HepG2 (cell line): ENCODE data around the gene RALB. TPM values are rescaled to one million over a fixed set of nuclear protein-coding genes. Genes with fewer than 3 reads are reported as not detected.

Experiments
- CAMTA2 ChIP-seq: sonication (generic); formaldehyde crosslinking; IDR thresholded peaks from 2 replicates; pipeline ENCODE4 v1.4.0; 2020; ENCODE audit warnings: mild to moderate bottlenecking, missing genetic modification reagents, borderline replicate concordance
- EED ChIP-seq: sonication (generic); formaldehyde crosslinking; IDR thresholded peaks from 2 replicates; pipeline ENCODE4 v1.5.0; 2020; ENCODE audit warnings: mild to moderate bottlenecking, missing genetic modification reagents
- HNRNPH1 ChIP-seq: fragments of 200-400 bp; formaldehyde crosslinking; optimal IDR thresholded peaks from 2 replicates; pipeline ENCODE3; 2017; ENCODE audit warnings: mild to moderate bottlenecking, low read depth, low read length
- HNRNPL ChIP-seq: fragments of 200-400 bp; formaldehyde crosslinking; IDR thresholded peaks from 2 replicates; pipeline ENCODE4 v1.6.1; 2017; ENCODE audit warnings: mild to moderate bottlenecking, low read depth, low read length
- RXRB ChIP-seq: IDR thresholded peaks from 2 replicates; pipeline ENCODE4 v1.6.1; 2016; ENCODE audit warnings: borderline replicate concordance, missing genetic modification reagents, missing compliant biosample characterization
- SNAPC4 ChIP-seq: sonication (generic); formaldehyde crosslinking; IDR thresholded peaks from 2 replicates; pipeline ENCODE4 v1.4.0; 2020; ENCODE audit warnings: mild to moderate bottlenecking, missing genetic modification reagents
- TEAD2 ChIP-seq: sonication (generic); formaldehyde crosslinking; IDR thresholded peaks from 2 replicates; pipeline ENCODE4 v1.9.0; 2021; ENCODE audit warnings: missing genetic modification reagents
- THAP11 ChIP-seq: IDR thresholded peaks from 2 replicates; pipeline ENCODE4 v1.6.1; 2016; ENCODE audit warnings: missing biosample characterization, missing genetic modification reagents
- TSC22D2 ChIP-seq: sonication (generic); formaldehyde crosslinking; IDR thresholded peaks from 2 replicates; pipeline ENCODE4 v1.5.1; 2020; ENCODE audit warnings: missing genetic modification reagents, mild to moderate bottlenecking, borderline replicate concordance
- ZNF329 ChIP-seq: sonication (generic); formaldehyde crosslinking; IDR thresholded peaks from 2 replicates; pipeline ENCODE4 v1.9.0; 2021; ENCODE audit warnings: low read depth, mild to moderate bottlenecking, missing genetic modification reagents
- ZNF589 ChIP-seq: sonication (generic); formaldehyde crosslinking; conservative IDR thresholded peaks from 2 replicates; pipeline ENCODE4 v1.8.0; 2022; ENCODE audit warnings: mild to moderate bottlenecking, moderate library complexity, missing genetic modification reagents
- ZNF710 ChIP-seq: sonication (generic); formaldehyde crosslinking; IDR thresholded peaks from 2 replicates; pipeline ENCODE4 v1.5.0; 2020; ENCODE audit warnings: mild to moderate bottlenecking, missing genetic modification reagents, borderline replicate concordance
- ZSCAN22 ChIP-seq: sonication (generic); formaldehyde crosslinking; IDR thresholded peaks from 2 replicates; pipeline ENCODE4 v1.4.0; 2020; ENCODE audit warnings: mild to moderate bottlenecking, missing genetic modification reagents
- polyA plus RNA-seq, 8 experiments: library from polyadenylated mRNA; depleted of rRNA in 3 of 8; stranded (reverse) in 7 of 8; unstranded in 1 of 8; fragments of >200 nt; fragmentation: Illumina TruSeq in 4 of 8; extraction: Trizol in 4 of 8; gene quantifications; 2 replicates each; pipeline versions ENCODE4 v1.2.1 to v1.2.3, GENCODE V29; 2011 to 2016; ENCODE audit warnings: low read depth in 4 of 8, missing spikeins in 1 of 8, mixed read lengths in 1 of 8; ENCODE audit not compliant: insufficient read depth in 1 of 8
- total RNA-seq, 5 experiments: library from RNA; depleted of rRNA; stranded (reverse); fragments of >200 nt; fragmentation: Illumina TruSeq; extraction: Trizol; gene quantifications; 2 replicates each; pipeline ENCODE4 v1.2.3, GENCODE V29; 2016; ENCODE audit warnings: low read depth in 1 of 5
- TF ChIP-seq, protein P1 (sequence below): sonication (generic); formaldehyde crosslinking; IDR thresholded peaks from 2 replicates; pipeline ENCODE4 v1.4.0; 2020; ENCODE audit warnings: missing genetic modification reagents, mild to moderate bottlenecking, borderline replicate concordance

The RALB gene
- total and polyA plus RNA-seq, 2 of the 13 experiments (the other 11 are each of a cell fraction or from before 2014, with no cell fraction given) = 37.8 to 43.2 TPM

DNA sequence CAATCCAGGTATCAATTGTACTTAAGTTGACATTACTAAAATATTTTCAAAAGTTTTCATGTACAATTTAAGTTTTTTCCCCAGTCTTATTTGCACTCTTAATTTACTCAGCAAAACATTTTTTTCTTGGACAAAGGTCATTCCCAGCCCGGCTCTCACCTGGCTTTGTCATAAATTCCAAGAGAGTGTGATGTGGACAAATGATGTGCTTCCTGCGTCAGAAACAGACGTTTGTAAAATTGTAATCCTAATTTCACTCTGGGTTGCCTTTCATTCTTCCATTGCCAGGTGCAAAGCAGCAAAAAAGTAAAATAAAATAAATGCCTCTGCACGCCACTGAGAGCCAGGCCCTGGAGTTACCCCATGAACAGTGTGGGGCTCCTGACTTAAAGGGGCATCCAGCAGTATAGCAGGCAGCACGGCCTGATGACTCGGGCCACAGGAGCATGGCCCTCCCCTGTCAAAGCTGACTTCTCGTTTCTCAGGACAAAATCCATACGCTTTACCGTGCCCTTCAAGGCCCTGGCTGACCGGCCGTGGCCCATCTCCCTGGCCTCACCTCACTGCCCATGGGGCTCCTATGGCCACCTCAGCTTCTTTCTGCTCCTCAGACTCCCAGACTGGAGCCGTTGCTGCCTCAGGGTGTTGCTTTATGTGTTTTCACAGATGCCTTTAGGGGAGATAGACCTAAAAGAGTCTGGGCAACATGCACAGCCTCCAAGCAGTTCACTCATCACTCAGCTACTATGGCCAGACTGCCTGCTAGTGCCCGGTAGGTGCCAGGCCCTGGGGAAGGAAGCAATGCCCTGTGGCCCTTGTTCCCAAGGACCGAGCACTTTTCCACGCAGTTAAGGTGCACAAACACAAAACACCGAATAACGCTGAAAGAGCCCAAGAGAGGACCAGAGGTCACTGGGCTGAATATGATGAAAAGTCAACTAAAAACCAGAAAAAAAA lies 21.9 kb upstream of the RALB start (continued):
- TF ChIP-seq RXRB (0 out of 2 replicates have a peak, but pooled peaks have one; percentile 17), TEAD2 (CRISPR knock-in tag) (no peak), ZNF329 (CRISPR knock-in tag) (no peak), ZSCAN22 (CRISPR knock-in tag) (no peak), THAP11 (CRISPR knock-in tag) (0 out of 2 replicates have a peak, but pooled peaks have one; percentile 17), TSC22D2 (no peak), SNAPC4 (CRISPR knock-in tag) (0 out of 2 replicates have a peak, but pooled peaks have one; percentile 39), ZNF710 (CRISPR knock-in tag) (0 out of 2 replicates have a peak, but pooled peaks have one; percentile 30), HNRNPH1 (no peak), ZNF589 (CRISPR knock-in tag) (no peak), HNRNPL (0 out of 2 replicates have a peak, but pooled peaks have one; percentile 21), CAMTA2 (CRISPR knock-in tag) (0 out of 2 replicates have a peak, but pooled peaks have one; percentile 44), EED (0 out of 2 replicates have a peak, but pooled peaks have one; percentile 64)
- TF ChIP-seq, protein P1, sequence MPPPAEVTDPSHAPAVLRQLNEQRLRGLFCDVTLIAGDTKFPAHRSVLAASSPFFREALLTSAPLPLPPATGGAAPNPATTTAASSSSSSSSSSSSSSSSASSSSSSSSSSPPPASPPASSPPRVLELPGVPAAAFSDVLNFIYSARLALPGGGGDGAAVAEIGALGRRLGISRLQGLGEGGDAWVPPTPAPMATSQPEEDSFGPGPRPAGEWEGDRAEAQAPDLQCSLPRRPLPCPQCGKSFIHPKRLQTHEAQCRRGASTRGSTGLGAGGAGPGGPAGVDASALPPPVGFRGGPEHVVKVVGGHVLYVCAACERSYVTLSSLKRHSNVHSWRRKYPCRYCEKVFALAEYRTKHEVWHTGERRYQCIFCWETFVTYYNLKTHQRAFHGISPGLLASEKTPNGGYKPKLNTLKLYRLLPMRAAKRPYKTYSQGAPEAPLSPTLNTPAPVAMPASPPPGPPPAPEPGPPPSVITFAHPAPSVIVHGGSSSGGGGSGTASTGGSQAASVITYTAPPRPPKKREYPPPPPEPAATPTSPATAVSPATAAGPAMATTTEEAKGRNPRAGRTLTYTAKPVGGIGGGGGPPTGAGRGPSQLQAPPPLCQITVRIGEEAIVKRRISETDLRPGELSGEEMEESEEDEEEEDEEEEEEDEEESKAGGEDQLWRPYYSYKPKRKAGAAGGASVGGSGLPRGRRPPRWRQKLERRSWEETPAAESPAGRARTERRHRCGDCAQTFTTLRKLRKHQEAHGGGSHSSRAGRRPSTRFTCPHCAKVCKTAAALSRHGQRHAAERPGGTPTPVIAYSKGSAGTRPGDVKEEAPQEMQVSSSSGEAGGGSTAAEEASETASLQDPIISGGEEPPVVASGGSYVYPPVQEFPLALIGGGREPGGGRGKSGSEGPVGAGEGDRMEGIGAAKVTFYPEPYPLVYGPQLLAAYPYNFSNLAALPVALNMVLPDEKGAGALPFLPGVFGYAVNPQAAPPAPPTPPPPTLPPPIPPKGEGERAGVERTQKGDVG = 0 out of 2 replicates have a peak, but pooled peaks have one; percentile 35
